IPS-NIHi7 (cell line): ENCODE measurements around the gene RNPC3.
A peak's percentile ranks its signal among the peaks of the same experiment; 100 is the strongest.

Experiments
- DNase-seq: peaks from one replicate; pipeline ENCODE4 v3.0.0; 2012; ENCODE audit warnings: mixed read lengths; ENCODE audit errors: extremely low spot score

Gene RNPC3, protein sequence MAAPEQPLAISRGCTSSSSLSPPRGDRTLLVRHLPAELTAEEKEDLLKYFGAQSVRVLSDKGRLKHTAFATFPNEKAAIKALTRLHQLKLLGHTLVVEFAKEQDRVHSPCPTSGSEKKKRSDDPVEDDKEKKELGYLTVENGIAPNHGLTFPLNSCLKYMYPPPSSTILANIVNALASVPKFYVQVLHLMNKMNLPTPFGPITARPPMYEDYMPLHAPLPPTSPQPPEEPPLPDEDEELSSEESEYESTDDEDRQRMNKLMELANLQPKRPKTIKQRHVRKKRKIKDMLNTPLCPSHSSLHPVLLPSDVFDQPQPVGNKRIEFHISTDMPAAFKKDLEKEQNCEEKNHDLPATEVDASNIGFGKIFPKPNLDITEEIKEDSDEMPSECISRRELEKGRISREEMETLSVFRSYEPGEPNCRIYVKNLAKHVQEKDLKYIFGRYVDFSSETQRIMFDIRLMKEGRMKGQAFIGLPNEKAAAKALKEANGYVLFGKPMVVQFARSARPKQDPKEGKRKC

DNA sequence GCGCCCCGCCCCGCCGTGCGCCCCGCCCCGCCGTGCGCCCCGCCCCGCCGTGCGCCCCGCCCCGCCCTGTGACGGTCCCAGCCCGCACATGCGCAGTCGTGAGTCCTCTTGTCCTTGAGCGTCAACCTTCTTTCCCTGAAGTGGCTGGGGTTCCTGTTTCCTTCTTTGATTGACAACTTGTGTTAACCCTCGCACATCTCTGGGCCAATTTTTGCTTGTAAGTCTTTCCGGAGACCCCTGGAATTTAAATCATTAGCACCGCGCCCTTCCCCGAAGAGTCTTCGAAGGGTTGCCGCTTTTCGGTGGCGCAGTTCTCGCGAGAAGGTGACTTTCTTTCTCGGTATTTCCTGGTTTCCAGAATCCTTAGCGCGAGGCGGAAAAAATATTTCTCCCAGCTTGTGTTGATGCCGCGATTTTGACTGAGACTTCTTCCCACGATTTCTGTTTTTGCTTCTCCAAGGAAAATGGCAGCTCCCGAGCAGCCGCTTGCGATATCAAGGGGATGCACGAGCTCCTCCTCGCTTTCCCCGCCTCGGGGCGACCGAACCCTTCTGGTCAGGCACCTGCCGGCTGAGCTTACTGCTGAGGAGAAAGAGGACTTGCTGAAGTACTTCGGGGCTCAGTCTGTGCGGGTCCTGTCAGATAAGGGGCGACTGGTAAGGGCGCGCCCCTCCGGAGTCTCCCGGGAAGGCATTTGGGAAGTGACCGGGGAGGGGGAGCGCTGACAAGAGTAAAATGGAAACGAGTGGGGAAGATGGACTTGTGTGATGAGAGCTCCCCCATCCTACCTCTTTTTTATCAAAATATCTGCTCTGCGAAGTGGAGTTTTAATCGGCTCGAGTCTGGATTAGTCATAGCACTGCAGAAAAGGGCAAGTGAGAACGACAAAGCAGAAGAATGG, at the start of gene RNPC3:
RNPC3 (plus strand) TSS at position 93 of the 901 bp plus-strand sequence; CDS start at position 465, 372 bp downstream.
- DNase-seq = peak; percentile 73

DNA sequence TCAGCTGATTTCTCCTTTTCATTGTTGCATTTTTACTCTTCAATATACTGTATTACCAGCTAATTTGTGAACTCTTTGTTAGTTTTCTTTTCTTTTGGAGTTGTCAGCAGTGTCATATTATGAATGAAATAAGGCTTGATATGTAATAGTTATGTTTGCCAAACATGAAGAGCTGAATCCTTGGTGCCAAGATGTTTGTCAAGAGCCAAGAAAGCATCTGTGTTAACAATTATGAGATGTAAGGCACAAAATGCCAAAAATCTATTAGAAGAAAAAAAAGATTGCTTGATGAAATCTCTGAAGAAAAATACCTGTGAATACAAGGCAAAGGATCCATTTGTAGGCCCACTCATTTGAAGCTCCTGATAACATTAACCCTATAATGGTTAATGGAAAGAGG, 48.4 kb upstream of the RNPC3 start:
- DNase-seq = no peak

DNA sequence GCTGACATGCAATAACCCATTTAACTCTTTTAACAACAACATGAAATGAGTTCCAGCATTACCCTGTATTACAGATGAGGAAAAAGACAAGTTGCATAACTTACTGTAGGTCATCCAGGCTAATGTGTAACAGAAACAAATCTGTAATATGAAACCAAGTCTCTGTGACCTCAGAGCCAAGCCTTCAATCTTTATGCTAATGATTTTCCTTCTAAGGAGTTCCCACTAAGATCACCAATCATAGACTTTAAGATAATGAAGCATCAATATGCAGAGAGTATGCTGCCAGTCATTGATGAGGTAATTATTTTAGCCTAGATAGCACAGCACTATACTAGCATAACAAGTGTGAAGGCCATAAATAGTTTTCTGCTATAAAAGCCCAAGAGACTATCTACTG, 35.6 kb upstream of the RNPC3 start:
- DNase-seq = no peak

DNA sequence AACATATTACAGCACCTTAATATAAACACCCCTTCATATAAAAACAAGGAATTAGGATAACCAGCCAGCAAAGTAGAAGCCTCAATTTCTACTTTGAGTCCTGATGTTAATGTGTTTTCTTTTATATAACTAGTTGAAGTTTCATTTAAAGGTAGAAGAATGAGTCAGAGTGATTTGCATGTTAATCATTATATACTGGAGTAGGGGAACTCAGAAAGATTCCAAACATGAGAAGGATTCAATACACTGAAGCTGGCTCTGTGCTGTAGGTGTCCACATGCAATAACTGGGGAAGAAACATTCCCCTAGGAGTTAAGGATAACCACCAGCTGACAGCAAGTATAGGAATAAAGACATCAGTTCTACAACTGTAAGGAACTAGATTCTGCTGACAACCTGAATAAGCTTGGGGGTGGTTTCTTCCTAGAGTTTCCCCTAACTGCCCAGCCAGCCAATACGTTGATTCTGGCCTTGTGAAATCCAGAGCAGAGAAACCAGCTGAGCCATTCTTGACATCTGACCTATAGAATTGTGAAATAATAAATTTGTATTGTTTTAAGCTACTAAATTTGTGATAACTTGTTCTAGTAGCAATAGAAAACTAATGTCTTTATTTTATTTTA, 33.4 kb upstream of the RNPC3 start:
- DNase-seq = no peak

DNA sequence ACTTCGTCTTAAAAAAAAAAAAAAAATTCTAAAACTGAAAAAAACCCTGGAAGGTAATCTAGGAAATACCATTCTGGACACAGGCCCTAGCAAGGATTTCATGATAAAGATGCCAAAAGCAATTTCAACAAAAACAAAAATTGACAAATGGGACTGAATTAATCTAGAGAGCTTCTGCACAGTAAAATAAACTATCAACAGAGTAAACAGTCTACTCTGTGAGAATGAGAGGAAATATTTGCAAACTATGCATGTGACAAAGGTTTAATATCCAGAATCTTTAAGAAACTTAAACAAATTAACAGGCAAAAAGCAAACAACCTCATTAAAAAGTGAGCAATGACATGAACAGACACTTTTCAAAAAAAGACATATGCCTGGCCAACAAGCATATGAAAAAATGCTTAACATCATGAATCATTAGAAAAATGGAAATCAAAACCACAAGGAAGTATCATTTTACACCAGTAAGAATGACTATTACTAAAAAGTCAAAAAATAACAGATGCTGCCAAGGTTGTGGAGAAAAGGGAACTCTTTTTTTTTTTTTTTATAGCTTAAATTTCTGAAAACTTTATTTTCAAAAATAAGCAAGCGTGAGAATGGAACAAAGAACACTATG, 29.4 kb upstream of the RNPC3 start:
- no peak for DNase-seq

DNA sequence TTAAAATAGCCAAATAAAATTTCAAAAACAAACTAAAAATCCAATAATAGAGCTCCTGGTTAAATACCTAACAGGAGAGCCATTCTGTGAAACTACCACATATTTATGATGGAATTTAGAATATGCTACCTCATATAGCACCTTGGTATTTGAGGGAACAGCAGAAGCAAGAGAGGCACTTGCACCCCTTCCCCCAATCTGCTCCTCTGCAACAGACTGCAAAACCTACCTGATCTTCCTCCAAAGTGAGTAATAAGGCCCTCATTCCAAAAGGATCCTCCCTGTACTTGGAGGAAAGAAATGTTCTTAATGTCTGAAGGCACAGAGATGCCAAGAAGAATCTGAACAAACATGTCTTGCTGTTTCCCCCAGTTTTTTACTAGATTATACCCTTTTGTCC, 28.1 kb upstream of the RNPC3 start:
- DNase-seq = no peak

DNA sequence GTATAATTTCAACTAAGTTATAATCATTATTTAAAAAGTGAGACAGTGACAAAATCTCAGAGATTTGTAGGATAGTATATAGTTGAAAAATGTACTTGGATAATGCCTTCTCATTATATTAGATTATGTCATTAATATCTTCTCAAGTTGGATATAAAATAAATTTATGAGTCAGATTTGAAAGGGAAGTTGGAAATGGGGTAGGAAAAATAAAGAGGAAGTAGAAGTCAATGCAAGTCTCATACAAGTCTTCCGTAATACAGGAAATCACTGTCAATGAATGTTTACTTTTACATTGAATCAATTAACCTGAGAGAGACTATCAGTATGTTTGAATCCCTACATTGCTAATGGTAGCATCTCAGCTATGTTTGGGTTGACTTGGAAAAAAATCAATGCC, 16.2 kb upstream of the RNPC3 start:
- no peak for DNase-seq

DNA sequence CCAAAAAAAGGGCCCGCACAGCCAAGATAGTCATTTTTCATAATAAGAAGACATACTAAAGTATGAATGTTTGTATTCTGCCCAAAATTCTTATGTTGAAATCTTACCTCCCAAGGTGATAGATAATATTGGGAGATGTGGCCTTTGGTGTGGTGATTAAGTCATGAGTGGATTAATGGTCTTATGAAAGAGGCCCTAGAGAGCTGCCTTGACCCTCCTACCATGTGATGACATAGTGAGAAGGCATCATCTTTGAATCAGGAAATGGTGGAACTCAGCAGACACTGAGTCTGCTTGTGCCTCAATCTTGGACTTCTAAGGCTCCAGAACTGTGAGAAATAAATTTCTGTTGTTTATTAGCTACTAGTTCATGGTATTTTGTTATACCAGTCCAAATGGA, 11.8 kb upstream of the RNPC3 start:
- no peak for DNase-seq

DNA sequence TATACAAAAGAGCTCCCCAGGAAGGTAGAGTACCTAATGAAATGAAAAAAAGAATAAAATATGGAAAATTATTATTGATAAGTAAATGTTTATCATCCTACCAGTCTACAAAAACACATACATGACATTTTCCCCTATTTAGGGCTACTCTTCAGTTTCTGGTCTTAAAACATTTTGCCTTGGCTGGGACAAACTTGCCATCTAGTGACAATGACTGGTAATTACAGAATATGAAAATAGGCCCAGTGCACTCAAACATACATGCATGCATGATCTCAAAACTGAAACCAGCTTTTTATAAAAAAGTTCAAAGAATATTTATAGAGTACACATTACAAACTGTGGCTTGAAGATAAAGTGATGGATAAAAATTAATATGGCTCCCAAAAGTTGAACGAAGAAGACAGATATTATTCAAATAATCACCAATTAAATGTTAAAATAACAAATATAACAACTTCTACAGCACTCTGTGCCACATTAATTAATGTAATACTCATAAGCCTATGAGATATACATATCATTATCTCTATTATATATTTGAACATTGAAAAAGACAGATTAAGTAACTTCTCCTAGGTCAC, 10.5 kb upstream of the RNPC3 start:
- DNase-seq = peak; percentile 11

DNA sequence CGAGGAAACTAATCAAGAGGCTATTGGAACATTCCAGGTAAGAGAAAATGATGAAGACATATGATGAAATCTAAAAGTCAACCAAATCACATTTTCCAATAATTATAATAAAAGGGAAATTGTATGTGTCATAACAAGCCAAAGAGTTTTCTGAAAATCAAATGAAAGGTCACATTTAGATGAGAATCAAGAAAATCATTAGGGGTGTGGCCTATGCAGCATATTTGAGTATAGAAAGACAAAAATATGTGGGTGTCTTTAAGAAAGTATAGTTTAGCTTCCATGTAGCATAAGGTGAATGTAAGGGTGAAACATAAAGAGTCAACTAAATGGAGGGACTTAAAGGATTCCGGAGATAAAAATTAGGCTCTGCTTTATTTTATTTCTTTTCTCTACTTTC, 9.2 kb upstream of the RNPC3 start:
- no peak for DNase-seq

DNA sequence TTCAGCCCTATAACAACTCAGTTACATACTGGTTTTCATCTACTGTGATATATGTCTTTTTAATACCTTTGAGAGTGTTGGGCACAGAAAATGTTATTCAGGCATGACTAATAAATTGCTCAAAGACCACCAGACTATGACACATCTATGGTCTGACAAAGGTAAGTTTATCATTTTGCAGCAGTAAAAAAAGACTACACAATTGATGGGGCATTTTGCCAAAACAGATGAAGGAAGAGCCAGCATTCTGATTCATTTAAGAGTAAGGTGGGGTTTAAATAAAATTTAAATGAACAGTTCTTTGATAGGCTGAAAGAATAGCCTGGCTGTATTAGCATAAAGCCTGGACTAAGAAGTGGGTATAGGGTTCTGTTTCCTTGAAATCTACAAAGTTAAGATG, 8.8 kb upstream of the RNPC3 start:
- no peak for DNase-seq

DNA sequence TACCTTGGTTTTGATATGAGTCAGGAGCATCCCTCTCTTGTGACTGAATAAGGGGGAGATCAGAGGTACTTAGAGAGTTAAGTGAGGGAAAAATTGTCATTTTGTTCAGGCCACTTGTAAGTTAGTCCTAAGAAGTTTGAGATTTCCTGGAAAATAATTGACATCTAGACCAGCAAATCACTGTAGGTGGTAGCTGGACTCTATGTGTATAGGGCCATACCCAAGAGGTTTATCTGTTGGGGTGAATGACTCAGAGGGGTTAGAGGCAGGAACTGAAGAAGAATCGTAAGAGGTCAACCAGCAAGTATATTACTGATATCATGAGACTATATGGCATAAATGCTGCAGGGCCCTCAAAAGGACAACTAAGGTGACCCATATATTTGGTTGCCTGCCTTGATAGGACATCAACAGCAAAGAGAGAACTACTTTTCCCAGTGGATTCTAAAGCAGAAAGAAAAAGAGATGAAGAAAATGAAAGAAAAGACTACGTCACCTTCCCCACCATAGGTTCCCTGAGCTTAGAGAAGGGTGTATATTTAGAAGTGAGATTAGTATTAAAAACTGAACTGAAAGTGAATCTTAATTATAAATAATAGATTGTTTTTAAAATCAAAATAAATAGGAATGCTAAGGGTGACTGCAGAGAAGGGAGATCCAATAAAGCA, 8.0 kb upstream of the RNPC3 start:
- DNase-seq = no peak

DNA sequence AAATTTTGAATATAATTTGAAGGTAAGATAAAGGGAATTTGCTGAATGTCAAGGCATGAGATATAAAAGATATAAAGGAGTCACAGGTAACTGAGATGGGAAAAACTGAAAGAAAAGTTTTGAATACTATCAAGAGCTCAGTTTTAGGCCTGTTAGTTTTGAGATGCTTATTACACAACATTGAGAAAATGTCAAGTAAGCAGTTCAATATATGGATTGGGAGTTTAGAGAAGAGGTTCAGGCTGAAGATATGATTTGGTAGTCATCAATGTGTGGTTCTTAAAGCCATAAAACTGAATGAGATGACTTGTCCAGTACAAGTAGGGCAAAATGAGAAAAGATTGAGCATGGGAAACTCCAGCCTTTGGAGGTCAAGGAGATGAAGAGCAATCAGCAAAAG, 4.7 kb upstream of the RNPC3 start:
- DNase-seq = no peak

DNA sequence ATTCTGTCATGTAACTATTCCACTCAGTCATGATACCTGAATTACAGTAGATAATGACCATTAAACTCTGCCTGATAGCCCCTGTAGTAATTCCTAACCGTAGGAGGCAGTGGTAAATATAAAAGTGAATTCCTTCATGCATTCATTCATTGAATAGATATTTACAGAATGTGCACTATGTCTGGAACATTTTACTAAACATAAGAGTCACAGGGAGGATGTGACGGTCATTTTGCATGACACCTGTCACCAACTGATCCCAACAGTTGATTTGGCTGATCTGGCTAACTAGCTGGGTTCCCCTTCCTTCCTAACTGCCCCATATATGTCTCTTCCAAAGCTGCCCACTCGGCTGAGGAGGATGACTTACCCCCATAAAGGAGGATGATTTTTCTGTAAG, 2.2 kb upstream of the RNPC3 start:
- no peak for DNase-seq

DNA sequence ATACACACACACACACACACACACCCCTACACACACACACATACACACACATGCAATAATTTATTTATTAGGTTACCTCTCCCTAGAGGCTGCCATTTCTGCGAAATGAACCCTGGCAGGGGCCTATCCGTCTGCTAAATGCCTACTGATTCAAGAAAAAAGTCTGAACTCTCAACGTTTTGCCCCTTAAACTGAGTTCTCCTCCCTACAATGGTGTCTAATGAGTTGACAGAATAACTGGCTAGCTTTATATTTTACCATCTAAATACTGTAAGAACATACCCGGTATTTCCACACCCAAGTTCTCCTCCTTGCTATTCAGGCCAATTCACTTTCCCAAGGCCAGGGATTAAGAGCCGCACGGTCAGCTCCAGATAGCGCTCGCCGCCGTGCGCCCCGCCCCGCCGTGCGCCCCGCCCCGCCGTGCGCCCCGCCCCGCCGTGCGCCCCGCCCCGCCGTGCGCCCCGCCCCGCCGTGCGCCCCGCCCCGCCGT, 339 bp upstream of the RNPC3 start:
- DNase-seq = peak; percentile 69

DNA sequence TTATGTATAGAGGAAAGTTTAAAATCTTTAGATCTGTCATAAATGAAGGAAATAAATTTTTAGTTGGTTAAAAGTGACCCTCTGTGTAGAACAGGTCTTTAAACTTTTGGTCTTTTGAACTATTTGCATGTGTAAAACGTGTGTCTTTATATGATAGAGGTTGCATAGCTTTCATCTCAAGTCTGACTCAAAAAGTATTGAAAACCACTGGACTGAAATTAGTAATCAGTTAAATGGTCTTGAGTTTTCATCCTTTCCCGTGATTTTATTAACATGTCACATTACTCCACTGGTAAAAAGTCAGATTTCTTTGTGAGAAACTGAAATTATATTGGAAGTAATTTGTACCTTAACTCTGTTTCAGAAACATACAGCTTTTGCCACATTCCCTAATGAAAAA, 1.8 kb downstream of the RNPC3 start:
- DNase-seq = no peak

DNA sequence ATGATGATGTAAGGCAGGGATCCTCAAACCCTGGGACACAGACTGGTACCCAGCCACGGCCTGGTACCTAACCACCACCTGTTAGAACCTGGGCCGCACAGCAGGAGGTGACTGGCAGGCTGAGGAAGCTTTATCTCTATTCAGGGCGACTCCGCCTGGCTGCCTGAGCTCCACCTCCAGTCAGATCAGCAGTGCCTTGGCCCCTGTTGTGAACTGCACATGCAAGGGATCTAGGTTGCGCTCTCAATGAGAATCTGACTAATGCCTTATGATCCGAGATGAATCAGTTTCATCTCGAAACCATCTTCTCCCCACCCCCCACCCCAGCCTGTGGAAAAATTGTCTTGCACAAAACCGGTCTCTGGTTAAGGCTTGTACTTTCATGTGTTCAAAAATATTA, 4.2 kb downstream of the RNPC3 start:
- DNase-seq = peak; percentile 7

DNA sequence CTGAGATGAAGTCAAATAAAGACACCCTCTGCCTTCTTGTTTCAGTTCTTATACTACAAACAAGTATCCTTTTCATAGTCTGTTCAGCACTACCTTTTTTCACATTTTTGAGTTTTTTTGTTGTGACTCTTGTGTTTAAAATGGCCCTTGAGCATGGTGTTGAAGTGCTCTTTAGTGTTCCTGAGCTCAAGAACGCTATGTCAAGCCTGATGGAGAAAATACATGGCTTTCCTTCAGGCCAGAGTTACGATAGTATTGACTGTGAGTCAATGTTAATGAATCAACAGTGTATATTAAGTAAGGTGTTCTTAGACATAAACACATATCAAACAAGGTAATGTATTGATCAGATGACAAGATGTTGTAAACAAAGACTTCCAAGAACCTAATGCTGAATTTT, 12.7 kb downstream of the RNPC3 start:
- DNase-seq = no peak

DNA sequence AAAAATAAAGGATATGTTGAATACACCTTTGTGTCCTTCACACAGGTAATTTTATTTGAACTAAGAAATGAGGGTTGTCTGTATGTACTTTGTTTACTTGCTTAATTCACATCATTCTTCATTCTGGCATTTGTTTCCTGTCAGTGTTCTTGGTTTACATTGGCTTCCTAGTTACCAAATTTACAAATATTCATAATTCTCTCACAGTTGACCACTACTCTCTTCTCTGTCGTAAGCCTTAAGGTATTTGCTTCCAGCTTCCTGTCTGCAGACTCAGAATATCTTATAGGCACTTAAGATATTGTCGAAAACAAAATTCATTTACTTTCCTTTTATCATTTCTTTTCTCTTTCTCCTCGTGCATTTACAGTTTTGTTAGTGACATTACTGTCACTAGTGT, 15.9 kb downstream of the RNPC3 start:
- no peak for DNase-seq

DNA sequence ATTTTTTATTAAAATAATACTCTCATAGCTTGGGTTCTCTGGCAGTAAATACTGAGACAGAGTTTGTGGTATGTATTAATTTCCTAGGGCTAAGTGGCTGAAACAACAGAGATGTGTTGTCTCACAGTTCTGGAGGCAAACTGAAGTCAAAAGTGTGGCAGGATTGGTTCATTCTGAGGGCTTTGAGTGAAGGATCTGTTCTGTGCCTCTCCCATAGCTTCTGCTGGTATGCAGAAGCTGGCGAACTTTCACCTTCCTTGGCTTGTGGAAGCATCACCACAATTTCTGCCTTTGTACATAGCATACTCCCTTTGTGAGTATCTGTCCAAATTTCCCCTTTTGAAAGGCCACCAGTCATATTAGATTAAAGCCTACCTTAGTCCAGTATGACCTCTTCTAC, 21.0 kb downstream of the RNPC3 start:
- DNase-seq = no peak

DNA sequence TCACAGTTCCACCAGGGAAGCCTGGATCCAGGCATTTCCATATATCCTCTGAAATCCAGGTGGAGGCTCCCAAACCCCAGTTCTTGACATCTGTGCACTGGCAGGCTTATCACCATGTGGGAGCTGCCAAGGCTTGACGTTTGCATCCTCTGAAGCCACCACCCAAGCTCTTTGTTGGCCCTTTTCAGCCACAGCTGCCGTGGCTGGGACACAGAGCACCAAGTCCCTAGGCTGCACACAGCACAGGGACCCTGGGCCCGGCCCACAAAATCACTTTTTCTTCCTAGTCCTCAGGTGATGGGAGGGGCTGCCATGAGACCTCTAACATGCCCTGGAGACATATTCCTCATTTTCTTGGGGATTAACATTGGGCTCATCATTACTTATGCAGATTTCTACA, 22.3 kb downstream of the RNPC3 start:
- DNase-seq = no peak
